ES-I3 (cell line): Measurements from ENCODE around the gene DNAJC30.
"Not testable (repeated sequence)": the region's sequence is repeated elsewhere in the genome, so short reads cannot be mapped to it uniquely, and the experiment has no call there.

Experiments used
- H3K36me3 ChIP-seq: 2 replicates; pipeline ENCODE4 v1.6.1; 2013; ENCODE audit warnings: mild to moderate bottlenecking, low read length, control low read depth, moderate library complexity; ENCODE audit not compliant: insufficient read depth
- H3K4me1 ChIP-seq: 2 replicates; pipeline ENCODE4 v1.6.1; 2013; ENCODE audit warnings: mild to moderate bottlenecking, control low read depth, low read length; ENCODE audit not compliant: insufficient read depth
- H3K9ac ChIP-seq: 2 replicates; pipeline ENCODE4 v1.6.1; 2013; ENCODE audit warnings: low read depth, mild to moderate bottlenecking, low read length, moderate library complexity
- H3K9me3 ChIP-seq: 2 replicates; pipeline ENCODE4 v1.6.1; 2013; ENCODE audit warnings: mild to moderate bottlenecking, low read length, moderate library complexity; ENCODE audit not compliant: control insufficient read depth, insufficient read depth

DNAJC30 gene

DNA sequence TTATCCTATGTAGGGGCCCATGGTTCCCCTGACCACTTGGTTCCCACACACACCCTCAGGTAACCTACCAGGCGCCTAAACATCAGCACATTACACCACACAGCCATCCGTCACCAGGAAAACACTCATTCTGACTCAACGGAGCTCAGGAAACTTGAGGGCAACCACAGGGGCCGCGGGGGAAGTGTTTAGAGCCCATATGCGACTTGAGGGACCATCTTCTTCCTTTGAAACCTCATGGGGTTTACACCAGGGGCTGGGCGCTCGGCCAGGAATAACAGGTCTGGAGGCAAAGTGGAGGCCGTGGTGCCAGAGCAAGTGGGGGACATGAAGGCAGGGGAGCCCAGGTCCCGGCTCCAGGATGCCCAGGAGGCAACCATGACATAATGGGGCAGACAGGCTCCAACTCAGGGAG lies 34.7 kb upstream of the DNAJC30 start:
- Histone ChIP-seq H3K36me3 (no peaks in the 10 kb centered on the region), H3K9ac (no peak overlapping the region), H3K4me1 (peaks cover 9% of the 10 kb centered on the region; the same call in 1 of the 2 replicates), H3K9me3 (no peaks in the 10 kb centered on the region)

DNA sequence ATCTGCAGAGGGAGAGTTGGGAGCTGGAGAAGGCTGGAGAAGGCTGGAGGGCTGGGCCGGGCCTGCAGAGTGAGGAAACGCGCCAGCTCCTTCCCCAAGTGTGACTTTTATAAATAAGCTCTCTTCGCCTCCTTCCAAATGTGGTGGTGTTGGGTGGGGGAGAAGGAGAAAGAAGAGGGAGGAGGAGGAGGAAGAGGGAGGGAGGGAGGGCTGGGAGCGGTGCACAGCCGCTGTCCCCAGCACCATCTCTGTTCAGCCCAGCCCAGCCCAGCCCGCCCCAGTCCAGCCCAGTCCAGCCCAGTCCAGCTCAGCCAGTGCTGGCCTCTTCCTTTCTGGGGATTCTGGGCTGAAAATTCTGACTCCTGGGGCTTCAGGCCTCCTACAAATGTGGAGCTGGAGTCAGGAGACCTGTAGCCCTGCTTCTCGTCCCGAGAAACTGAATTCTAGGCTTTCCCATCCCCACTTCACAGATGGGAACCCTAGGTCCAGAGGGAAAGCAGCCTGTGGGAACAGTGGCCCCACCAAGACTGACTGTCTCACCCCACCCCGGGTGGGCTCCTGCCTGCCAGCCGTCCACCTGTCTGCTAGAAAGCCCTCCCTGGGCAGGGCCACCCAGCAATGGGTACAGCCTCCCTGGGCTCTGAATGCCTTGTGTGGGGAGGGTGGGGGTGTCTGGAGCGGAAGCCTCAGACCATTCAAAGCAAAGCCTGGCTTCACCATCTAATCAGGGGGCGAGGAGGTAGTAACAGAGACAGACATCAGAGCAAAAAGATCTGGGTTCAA lies 34.0 kb upstream of the DNAJC30 start:
- Histone ChIP-seq H3K36me3 (no peaks in the 10 kb centered on the region), H3K4me1 (peaks cover 9% of the 10 kb centered on the region; the same call in 1 of the 2 replicates), H3K9me3 (no peaks in the 10 kb centered on the region), H3K9ac (no peak overlapping the region)

DNA sequence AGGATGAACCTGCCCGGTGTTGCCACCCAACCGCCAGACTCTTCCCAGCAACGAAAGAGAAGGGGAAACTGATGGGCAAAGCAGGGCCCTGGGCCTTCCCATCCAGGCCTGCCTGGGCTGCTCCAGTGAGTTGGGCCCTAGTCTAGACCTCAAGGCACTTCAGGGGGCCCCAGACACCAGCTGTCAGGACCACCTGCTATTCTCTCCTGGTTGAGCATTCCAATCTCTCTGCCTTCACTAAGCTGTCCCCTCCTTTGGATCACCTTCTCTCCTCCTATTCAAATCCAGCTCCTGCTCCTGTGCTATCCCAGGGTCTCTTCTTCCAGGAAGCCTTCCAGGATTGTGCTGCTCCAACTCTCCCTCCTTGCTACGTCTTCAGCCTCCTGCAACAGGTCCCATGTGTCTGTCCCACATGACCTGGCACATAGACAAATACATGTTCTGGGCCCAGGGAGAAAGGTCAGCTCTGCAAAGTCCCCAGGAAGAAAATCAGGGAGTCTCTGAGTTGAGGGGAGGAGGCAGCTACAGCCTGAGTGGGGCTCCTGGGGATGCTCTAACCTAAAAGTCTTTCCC lies 33.2 kb upstream of the DNAJC30 start:
- no peaks in the 10 kb centered on the region for H3K9me3 ChIP-seq
- H3K36me3 ChIP-seq: no peaks in the 10 kb centered on the region
- no peak overlapping the region for H3K9ac ChIP-seq
- peaks cover 9% of the 10 kb centered on the region; the same call in 1 of the 2 replicates for H3K4me1 ChIP-seq

DNA sequence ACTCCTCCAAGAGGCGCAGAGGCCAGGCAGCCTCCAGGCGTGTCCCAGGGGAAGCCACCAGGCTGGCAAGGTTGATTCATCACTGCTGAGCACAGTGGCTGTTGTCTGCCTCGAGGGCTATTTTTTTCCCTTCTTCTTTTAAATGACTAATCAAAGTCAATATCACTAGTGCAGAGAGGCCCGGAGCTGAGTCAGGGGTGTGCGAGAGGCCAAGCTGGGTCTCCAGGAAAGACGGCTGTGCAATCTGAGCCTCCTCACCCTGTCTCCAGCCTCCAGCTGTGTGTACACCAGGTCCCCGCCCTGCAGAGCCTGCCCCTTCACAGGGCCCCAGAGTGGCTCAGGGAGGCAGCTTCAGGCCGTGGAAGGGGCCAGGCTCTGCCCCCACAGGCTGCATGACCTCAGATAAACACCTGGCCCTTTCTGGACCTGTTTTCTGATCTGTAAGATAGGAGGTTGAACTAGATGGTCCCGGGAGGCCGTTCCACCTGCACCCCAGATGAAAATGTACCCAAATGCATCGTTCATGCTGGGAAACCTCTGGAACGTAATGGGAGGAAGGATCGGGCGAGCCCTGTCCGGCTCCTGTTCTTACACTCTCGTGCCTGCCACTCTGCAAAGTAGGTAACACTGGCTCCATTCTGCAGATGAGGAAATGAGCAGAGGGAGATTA lies 32.5 kb upstream of the DNAJC30 start:
- no peaks in the 10 kb centered on the region for H3K9me3 ChIP-seq
- no peak overlapping the region for H3K9ac ChIP-seq
- peaks cover 9% of the 10 kb centered on the region; the same call in 1 of the 2 replicates for H3K4me1 ChIP-seq
- no peaks in the 10 kb centered on the region for H3K36me3 ChIP-seq

DNA sequence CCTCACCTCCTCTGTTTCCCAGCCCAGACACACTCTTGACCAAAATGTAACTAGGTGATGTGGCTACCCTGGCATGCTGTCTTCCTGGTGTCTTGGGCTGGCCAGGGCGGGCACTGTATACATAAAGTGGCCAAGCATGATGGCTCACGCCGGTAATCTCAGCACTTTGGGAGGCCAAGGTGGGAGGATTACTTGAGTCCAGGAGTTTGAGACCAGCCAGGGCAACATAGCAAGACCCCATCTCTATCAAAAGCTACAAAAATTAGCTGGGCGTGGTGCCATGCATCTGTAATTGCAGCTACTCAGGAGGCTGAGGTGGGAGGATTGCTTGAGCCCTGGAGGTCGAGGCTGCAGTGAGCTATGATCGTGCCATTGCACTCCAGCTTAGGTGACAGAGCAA lies 30.1 kb upstream of the DNAJC30 start:
- not testable (repeated sequence) for H3K36me3 ChIP-seq, H3K9me3 ChIP-seq, H3K4me1 ChIP-seq, H3K9ac ChIP-seq

DNA sequence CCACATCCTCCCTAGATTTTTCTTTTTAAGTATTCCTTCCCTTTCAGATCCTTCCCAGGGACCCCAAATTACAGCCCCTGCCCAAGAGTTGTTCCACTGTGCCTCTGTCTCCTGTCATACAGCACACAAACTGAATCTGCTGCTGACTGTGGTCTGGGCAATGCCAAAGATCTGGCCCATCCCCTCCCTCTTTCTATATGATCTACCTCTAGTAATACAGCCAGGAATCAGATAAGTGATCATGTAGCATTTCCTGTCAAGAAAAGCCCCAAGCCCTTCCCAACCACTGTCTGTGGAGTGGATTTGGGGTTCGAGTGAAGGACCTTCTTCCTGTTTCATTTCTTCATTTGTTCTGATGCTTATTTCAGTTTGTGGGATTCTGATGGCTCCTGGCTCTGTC lies 29.5 kb upstream of the DNAJC30 start:
- Histone ChIP-seq H3K9me3 (no peaks in the 10 kb centered on the region), H3K9ac (no peak overlapping the region), H3K36me3 (no peaks in the 10 kb centered on the region), H3K4me1 (peaks cover 9% of the 10 kb centered on the region; the same call in 1 of the 2 replicates)

DNA sequence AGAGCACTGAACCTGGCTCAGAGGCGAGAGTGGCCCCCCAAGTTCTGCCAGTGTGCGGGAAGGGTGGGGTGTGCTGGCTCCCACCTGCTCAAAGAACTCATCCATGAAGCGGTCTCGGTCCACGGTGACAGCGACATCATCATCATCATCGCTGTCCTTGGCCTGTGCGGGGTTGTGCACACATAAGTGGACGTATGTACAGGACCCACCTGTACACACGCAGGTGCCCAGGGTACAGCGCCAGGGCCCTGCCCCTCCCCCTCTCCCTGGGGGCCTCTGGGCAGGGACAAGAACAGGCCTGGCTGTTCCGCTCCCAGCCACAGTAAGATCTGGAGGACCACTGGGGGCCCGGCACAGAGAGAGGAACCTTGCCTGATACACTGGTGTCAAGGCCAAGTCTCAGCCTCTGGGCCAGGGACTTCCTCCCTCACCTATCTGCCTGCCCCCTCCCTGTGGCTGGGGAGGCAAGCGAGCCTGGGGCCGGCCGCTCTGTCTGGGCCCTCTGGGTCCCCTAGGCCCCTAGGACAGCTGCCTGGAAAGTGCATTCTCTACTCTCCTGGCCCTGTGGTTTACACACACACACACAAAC lies 25.8 kb upstream of the DNAJC30 start:
- Histone ChIP-seq H3K9me3 (no peaks in the 10 kb centered on the region), H3K36me3 (no peaks in the 10 kb centered on the region), H3K4me1 (peaks cover 20% of the 10 kb centered on the region; the same call in 1 of the 2 replicates), H3K9ac (no peak overlapping the region)

DNA sequence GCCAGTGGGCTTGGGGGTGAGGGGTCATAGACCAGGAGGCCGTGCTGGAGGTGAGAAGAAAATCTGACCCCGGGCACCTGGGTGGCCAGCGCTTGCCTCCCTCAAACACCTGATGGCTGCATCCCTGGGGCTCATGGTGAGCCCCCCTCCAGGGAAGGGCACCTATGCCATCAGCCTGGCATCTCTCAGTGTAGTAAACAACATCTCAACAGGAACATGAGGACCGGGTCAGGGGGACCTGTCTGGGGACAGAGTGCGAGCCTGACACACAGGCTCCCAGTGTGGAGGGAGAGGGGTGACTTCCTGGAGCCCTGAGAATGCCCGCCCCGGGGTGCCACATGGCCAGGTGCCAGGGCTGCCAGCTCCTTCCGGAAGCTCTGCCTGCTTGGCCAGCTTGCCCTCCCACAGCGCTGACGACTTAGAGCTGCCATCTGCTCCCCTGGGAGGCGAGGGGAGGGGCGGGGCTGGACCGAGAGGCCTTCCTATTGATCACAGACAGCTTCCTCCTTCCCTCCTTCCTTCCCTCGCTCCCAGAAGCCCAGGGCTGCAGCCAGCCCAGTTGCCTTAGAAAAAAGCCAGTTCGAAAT lies 23.9 kb upstream of the DNAJC30 start:
- Histone ChIP-seq H3K4me1 (peaks cover 27% of the 10 kb centered on the region; the same call in 1 of the 2 replicates), H3K9me3 (no peaks in the 10 kb centered on the region), H3K36me3 (no peaks in the 10 kb centered on the region), H3K9ac (no peak overlapping the region)

DNA sequence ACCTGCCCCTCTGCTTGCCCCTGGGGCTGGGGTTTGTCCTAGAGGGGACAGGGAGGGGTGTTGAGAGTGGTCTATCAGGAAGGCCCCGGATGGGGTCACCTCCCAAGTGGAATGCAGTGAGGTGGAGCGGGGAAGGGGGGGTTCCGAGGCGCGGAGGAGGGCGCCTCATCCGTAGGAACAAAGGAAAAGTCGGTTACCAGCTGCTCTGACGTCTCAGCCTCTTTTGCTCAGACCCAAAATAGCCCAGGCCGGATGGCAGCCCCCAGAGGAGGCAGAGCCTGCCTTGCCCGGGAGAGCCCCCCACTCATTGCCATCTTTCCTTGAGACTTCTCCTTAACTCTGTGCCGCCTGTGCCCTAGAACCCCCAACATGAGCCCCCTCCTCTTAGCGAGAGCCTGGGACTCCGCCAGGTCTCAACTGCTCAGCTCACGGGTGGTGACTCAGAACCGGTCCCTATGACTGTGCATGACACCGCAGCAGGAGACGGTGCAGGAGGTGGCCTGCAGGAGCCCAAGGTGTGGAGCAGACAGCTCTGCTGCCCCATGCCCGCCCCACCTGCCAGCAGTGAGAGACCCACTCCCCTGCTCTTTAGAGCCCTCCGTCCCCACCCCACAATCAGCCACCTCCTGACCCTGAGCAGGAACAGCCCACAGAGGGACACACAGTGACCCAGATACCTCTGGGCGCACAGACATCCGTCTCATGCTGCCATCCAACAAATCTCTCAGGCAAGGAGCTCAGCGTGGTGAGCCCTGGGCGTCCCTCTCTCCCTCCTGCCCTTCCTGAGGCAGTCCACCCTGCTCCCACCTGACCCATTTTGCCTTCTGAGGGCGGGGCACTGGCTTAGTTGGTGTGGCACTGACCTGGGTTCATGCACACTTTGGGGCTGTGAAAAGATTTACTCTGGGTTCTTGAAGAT lies 23.1 kb upstream of the DNAJC30 start:
- Histone ChIP-seq H3K9me3 (no peaks in the 10 kb centered on the region), H3K36me3 (no peaks in the 10 kb centered on the region), H3K9ac (no peak overlapping the region), H3K4me1 (peaks cover 27% of the 10 kb centered on the region; the same call in 1 of the 2 replicates)

DNA sequence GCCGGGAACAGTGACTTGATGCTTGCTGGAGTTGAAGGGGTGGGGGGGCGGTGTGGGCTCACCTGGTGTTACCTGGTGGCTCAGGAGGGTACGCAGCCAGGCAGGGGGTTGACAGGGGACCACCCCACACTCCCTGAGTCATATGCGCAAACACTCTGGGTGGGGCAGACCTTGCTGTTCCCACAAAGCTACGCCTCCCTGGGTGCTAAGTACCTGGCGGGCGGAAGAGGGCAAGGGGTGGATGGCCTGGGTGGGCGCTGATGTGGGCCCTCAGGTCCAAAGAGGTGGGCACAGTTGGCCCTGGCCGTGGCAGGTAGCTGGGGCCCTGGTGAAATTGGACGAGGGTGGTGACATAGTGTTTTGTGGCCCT lies 22.3 kb upstream of the DNAJC30 start:
- no peak overlapping the region for H3K9ac ChIP-seq
- H3K36me3 ChIP-seq: no peaks in the 10 kb centered on the region
- H3K4me1 ChIP-seq: peaks cover 27% of the 10 kb centered on the region; the same call in 1 of the 2 replicates
- H3K9me3 ChIP-seq: no peaks in the 10 kb centered on the region

DNA sequence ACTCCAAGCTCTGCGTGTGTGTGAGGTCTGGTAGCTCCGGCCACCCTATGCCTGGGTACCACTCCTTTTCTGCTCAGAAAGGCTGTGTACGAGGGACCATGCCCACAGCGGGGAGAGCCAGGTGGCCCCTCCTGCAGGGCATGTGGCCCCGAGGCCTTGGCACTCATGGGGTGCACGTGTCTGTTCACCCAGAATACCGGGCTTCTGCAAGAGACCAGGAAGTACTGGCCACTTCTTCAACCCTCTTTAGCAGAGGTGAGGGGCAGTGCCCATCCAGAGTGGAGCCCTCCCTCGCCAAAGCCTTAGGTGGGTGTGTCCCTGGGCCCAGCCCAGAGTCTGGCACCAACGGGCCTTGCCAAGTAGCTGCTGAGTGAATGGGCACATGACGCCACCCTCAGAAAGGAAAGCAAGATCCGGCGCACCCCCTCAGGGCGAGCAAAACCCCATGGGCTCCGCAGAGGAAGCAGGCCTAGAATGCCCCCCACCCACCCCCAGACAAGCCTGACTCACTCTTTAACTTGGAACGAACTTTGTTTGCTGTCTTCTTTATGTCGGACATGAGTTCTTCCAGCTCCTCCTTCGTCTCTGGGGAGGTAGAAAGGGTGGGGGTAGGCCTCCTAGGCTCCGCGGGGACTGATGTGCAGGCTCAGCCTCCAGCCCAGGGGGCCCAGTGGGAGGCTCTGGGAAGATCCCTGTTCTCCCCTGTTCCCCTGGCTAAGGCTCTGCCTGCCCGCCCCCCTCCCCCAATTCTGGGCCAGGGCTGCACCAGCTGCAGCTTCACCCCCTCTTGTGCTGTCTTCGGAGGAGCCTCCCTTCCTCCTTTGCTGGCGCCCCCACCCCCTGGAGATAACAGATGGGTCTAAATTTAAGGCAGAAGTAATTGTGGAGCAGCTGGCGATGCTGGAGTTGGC lies 21.6 kb upstream of the DNAJC30 start:
- Histone ChIP-seq H3K36me3 (no peaks in the 10 kb centered on the region), H3K9me3 (no peaks in the 10 kb centered on the region), H3K9ac (no peak overlapping the region), H3K4me1 (peaks cover 27% of the 10 kb centered on the region; the same call in 1 of the 2 replicates)

DNA sequence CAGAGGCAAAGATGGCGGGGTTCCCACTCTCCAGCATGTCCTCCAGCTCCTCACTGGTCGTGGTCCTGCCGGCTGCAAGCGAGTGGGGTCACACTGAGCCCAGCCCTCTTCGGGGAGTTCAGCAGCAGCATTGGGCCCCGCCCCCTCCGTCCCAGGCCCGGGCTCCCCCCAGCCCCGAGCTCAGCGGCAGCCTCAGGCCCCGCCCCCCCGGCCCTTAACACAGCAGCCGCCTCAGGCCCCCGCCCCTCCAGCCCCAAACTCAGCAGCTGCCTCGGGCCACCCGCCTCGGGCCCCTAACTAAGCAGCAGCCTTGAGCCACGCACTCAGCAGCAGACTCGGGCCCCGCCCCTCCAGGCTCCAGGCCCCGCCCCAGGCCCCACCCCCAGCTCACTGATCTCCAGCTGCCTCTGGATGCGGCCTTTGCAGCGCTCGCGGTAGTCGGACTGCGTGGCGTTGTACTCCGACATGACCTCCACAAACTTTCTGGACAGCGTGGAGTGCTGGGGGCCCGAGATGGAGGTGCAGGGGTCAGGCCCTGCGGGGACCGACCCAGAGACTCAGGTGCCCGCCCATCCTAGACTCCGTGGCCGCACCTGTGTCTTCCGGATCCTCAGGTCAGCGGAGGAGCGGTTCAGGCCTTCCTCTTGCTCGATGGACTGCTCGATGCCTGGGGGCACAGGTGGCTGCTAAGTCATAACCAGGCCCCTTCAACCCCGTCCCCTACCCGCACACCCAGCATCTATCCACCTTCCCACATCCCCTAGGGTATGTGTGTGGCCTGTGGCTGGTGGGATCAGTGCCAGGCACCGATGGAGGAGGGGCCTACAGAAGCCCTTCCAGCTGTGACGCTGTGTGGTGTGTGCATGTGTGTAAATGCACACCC lies 20.7 kb upstream of the DNAJC30 start:
- no peaks in the 10 kb centered on the region for H3K36me3 ChIP-seq
- no peaks in the 10 kb centered on the region for H3K9me3 ChIP-seq
- peaks cover 27% of the 10 kb centered on the region; the same call in 1 of the 2 replicates for H3K4me1 ChIP-seq
- peak overlapping the region; percentile 42; the same call in 1 of the 2 replicates for H3K9ac ChIP-seq
